Tibial artery (tissue), 4 donors: ENCODE results near the gene GSDMA.

Experiments
- DNase-seq, 2 donors: peaks; one replicate each; pipeline ENCODE4 v3.0.0-alpha.2; 2019
- H3K27ac ChIP-seq, 2 donors: fragments of 200-600 bp; sonication (generic) in 1 of 2; 1 replicate in 1 of 2; 2 replicates in 1 of 2; pipeline ENCODE4 v1.5.1; 2018 to 2019; ENCODE audit warnings: mild to moderate bottlenecking in 1 of 2
- H3K27me3 ChIP-seq, 2 donors: fragments of 200-600 bp; sonication (generic) in 1 of 2; one replicate each; pipeline versions ENCODE4 v1.5.1 to v1.6.0; 2016 to 2019
- H3K36me3 ChIP-seq, 3 donors: fragments of 200-600 bp; sonication (generic) in 2 of 3; one replicate each; pipeline ENCODE4 v1.5.1; 2016 to 2019; ENCODE audit warnings: mild to moderate bottlenecking in 2 of 3
- H3K4me1 ChIP-seq, 4 donors: fragments of 200-600 bp; sonication (generic) in 2 of 4; 1 replicate in 3 of 4; 2 replicates in 1 of 4; pipeline ENCODE4 v1.5.1; 2016 to 2019
- H3K4me3 ChIP-seq, 2 donors: fragments of 200-600 bp; sonication (generic) in 1 of 2; 1 replicate in 1 of 2; 2 replicates in 1 of 2; pipeline ENCODE4 v1.5.1; 2018 to 2019; ENCODE audit warnings: mild to moderate bottlenecking in 2 of 2
- H3K9me3 ChIP-seq, 3 donors: fragments of 200-600 bp; sonication (generic) in 1 of 3; one replicate each; pipeline ENCODE4 v1.5.1; 2016 to 2019
- intact Hi-C: fragments of 100-400 bp; cut with DNase I; formaldehyde crosslinking; loops from one replicate; pipeline ENCODE4 v1.15.0; 2023; ENCODE audit warnings: low total_unique reads
- TF ChIP-seq, protein P1 (sequence below), 2 experiments: fragments of 200-600 bp in 1 of 2; fragments of 450-650 bp in 1 of 2; IDR thresholded peaks; one replicate each; pipeline ENCODE4 v1.5.1; 2017 to 2019; ENCODE audit warnings: antibody characterized with exemption in 2 of 2, mild to moderate bottlenecking in 1 of 2, moderate library complexity in 1 of 2

GSDMA gene

DNA sequence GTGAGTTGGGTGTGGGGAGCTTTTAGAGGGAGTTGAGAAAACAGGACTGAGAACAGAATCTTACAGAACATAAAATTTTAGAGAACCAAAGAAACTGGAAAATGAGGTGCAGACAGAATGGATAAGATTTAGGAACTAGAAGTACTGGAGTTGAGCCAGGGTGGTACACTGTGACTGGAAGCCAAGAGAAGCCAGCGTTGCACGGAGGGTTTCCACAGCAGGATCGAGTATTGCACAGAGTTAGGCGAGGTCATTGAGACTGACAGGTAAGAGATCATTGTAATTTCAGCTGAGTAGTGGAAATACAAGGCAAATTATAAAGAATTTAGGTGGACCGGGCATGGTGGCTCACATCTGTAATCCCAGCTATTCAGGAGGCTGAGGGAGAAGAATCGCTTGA lies 6.6 kb downstream of the GSDMA start:
- no peak overlapping the region for H3K27ac ChIP-seq
- DNase-seq: no peak
- H3K4me1 ChIP-seq: no peaks in the 10 kb centered on the region
- no peaks in the 10 kb centered on the region for H3K36me3 ChIP-seq
- TF ChIP-seq, protein P1, sequence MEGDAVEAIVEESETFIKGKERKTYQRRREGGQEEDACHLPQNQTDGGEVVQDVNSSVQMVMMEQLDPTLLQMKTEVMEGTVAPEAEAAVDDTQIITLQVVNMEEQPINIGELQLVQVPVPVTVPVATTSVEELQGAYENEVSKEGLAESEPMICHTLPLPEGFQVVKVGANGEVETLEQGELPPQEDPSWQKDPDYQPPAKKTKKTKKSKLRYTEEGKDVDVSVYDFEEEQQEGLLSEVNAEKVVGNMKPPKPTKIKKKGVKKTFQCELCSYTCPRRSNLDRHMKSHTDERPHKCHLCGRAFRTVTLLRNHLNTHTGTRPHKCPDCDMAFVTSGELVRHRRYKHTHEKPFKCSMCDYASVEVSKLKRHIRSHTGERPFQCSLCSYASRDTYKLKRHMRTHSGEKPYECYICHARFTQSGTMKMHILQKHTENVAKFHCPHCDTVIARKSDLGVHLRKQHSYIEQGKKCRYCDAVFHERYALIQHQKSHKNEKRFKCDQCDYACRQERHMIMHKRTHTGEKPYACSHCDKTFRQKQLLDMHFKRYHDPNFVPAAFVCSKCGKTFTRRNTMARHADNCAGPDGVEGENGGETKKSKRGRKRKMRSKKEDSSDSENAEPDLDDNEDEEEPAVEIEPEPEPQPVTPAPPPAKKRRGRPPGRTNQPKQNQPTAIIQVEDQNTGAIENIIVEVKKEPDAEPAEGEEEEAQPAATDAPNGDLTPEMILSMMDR (IDR thresholded peaks at IDR 0.05): no peak
- H3K4me3 ChIP-seq: no peak overlapping the region
- intact Hi-C loops: no loop called here
- no peaks in the 10 kb centered on the region for H3K9me3 ChIP-seq
- peaks cover 0 to 32% of the 10 kb centered on the region in 2 donors for H3K27me3 ChIP-seq

DNA sequence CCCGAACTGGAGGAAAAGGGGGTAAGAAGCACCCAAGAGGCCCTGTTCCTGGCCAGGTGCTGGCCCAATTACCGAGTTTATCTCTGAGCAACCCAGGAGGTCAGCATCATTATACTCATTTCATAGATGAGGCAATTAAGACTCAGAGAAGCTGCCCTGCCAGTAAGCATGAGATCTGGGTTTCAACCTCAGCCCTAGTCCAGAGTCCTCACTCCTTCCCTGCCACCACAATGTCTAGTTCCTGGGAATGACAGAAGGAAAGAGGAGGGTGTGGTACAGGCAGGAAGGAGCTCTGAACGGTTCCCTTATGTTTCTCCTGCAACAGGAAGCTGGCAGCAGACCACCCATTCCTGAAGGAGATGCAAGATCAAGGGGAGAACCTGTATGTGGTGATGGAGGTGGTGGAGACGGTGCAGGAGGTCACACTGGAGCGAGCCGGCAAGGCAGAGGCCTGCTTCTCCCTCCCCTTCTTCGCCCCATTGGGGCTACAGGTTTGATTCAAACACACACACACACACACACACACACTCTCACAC lies 7.4 kb downstream of the GSDMA start:
- H3K9me3 ChIP-seq: no peaks in the 10 kb centered on the region
- TF ChIP-seq, protein P1 (IDR thresholded peaks at IDR 0.05): no peak
- no peak overlapping the region for H3K4me3 ChIP-seq
- no peak for DNase-seq
- peaks cover 0 to 35% of the 10 kb centered on the region in 2 donors for H3K27me3 ChIP-seq
- no peaks in the 10 kb centered on the region for H3K4me1 ChIP-seq
- H3K36me3 ChIP-seq: no peaks in the 10 kb centered on the region
- H3K27ac ChIP-seq: no peak overlapping the region
- intact Hi-C loops: loop anchor here (10.0 kb wide), 1 partner anchor 215 kb away; no protein-coding TSS in a partner anchor

DNA sequence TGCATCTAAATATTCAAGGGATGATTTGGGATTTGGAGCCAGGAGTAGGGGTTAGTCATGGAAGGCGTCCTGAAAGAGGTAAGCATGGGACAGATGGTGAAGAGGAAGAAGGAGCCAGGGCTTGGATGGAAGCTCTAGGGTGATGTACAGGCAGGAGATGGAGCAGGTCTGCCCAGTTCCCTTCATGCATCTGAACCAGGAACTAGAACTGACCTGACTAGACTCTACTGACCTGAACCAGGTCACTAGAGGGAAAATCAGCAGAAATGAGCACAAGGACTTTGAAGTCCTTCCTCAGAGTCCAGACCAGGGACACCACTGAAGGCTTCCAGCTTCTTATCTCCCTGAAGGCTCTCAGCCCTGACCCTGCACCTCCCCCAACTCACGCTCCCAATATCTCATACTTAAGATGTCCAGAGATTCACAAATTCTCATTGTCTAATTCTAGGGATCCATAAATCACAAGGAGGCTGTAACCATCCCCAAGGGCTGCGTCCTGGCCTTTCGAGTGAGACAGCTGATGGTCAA lies 8.3 kb downstream of the GSDMA start:
- H3K27me3 ChIP-seq: peaks cover 0 to 35% of the 10 kb centered on the region in 2 donors
- H3K36me3 ChIP-seq: no peaks in the 10 kb centered on the region
- H3K4me1 ChIP-seq: no peaks in the 10 kb centered on the region
- DNase-seq: no peak
- no peak overlapping the region for H3K27ac ChIP-seq
- no peak overlapping the region for H3K4me3 ChIP-seq
- TF ChIP-seq, protein P1 (IDR thresholded peaks at IDR 0.05): no peak
- intact Hi-C loops: loop anchor here (10.0 kb wide), 1 partner anchor 216 kb away; no protein-coding TSS in a partner anchor
- H3K9me3 ChIP-seq: no peaks in the 10 kb centered on the region

DNA sequence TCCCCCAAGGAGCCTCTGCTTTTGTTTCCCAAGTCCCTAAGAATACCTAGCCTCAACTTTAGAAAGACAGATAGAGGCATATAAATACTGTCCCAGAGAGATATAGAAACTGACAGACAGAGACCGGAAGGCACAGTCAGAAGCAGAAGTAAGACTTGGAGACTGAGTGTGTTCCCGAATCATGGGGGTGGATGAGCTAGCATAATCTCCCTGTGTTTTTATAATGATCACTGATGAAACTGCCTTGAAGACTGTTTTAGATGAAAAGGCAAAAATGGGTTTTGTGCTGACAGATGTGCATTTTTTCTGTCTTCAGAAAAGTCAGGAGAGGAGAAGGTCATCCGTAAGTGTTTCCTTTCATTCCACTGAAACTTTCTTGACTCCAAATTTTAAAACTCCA lies 9.5 kb downstream of the GSDMA start:
- no peak for DNase-seq
- H3K4me1 ChIP-seq: no peaks in the 10 kb centered on the region
- no peak overlapping the region for H3K4me3 ChIP-seq
- TF ChIP-seq, protein P1 (IDR thresholded peaks at IDR 0.05): no peak
- intact Hi-C loops: loop anchor here (10.0 kb wide), 1 partner anchor 217 kb away; no protein-coding TSS in a partner anchor
- no peak overlapping the region for H3K27ac ChIP-seq
- H3K27me3 ChIP-seq: peaks cover 0 to 42% of the 10 kb centered on the region in 2 donors
- no peaks in the 10 kb centered on the region for H3K9me3 ChIP-seq
- no peaks in the 10 kb centered on the region for H3K36me3 ChIP-seq

DNA sequence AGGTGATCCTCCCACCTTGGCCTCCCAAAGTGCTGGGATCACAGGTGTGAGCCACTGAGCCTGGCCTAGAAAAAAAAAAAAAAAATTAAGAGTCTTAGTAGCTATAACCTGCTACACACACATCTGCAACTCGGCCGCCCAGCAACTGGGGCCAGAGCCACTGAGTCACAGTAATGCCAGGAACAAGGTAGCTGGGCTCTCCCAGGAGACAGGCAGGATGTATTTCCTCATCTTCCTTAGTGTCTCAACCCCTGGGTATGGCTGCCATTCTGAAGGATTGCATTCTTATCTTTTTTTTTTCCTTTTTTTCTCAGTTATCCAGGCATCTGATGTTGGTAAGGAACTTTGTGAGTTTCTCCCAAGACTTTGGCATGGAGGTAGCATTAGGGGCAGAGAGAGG lies 10.7 kb downstream of the GSDMA start:
- intact Hi-C loops: loop anchor here (10.0 kb wide), 1 partner anchor 219 kb away; no protein-coding TSS in a partner anchor
- no peaks in the 10 kb centered on the region for H3K9me3 ChIP-seq
- H3K27ac ChIP-seq: no peak overlapping the region
- H3K36me3 ChIP-seq: no peaks in the 10 kb centered on the region
- peaks cover 0 to 48% of the 10 kb centered on the region in 2 donors for H3K27me3 ChIP-seq
- no peak for DNase-seq
- H3K4me1 ChIP-seq: no peaks in the 10 kb centered on the region
- TF ChIP-seq, protein P1 (IDR thresholded peaks at IDR 0.05): no peak
- H3K4me3 ChIP-seq: no peak overlapping the region
